ENCODE data around the gene GNB1L. TPM values are rescaled to one million over a fixed set of nuclear protein-coding genes. Genes with fewer than 3 reads are reported as not detected.

GNB1L gene
- total and polyA plus RNA-seq, 5 donors, result 2.1 to 4.9 (median 3.9) TPM

GRCh38 chr22:19753090-19753842, 101.4 kb downstream of the GNB1L start:
- 82% methylated on average over 10 of the region's 10 CpGs for whole genome bisulfite sequencing
- Histone ChIP-seq H3K27me3 (ENCODE audit: control insufficient read depth, insufficient read depth) (no peaks in the 10 kb centered on the region), H3K27ac (ENCODE audit: low read length) (no peak overlapping the region), H3K4me1 (ENCODE audit: control insufficient read depth, insufficient read depth, low read length) (peaks cover 4% of the 10 kb centered on the region), H3K9me3 (ENCODE audit: control insufficient read depth, low read length) (no peaks in the 10 kb centered on the region), H3K4me3 (ENCODE audit: low read length) (no peak overlapping the region)
- ATAC-seq, result no peak
- intact Hi-C loops (cut with DNase I), result no loop called here
- no peak for DNase-seq

GRCh38 chr22:19751497-19752245, 103.0 kb downstream of the GNB1L start:
- Histone ChIP-seq H3K9me3 (ENCODE audit: control insufficient read depth, low read length) (no peaks in the 10 kb centered on the region), H3K27me3 (ENCODE audit: control insufficient read depth, insufficient read depth) (no peaks in the 10 kb centered on the region), H3K4me1 (ENCODE audit: control insufficient read depth, insufficient read depth, low read length) (peaks cover 4% of the 10 kb centered on the region), H3K4me3 (ENCODE audit: low read length) (no peak overlapping the region), H3K27ac (ENCODE audit: low read length) (no peak overlapping the region)
- 89% methylated on average over 14 of the region's 14 CpGs for WGBS
- ATAC-seq, result no peak
- no peak for DNase-seq
- intact Hi-C loops (cut with DNase I), result no loop called here

GRCh38 chr22:19750507-19751490, 103.9 kb downstream of the GNB1L start:
- no peak for DNase-seq
- no peak for ATAC-seq
- no peak overlapping the region for H3K4me3 ChIP-seq (ENCODE audit: low read length)
- intact Hi-C loops (cut with DNase I), result no loop called here
- no peaks in the 10 kb centered on the region for H3K4me1 ChIP-seq (ENCODE audit: control insufficient read depth, insufficient read depth, low read length)
- no peaks in the 10 kb centered on the region for H3K27me3 ChIP-seq (ENCODE audit: control insufficient read depth, insufficient read depth)
- no peak overlapping the region for H3K27ac ChIP-seq (ENCODE audit: low read length)
- no peaks in the 10 kb centered on the region for H3K9me3 ChIP-seq (ENCODE audit: control insufficient read depth, low read length)
- WGBS, result 74% methylated on average over 27 of the region's 27 CpGs

GRCh38 chr22:19749876-19750275, 104.8 kb downstream of the GNB1L start:
- ATAC-seq (peak; percentile 23 to 40), DNase-seq (peak in 2 of 3 donors; percentile 37 to 71)
- intact Hi-C loops (cut with DNase I), result no loop called here
- H3K27me3 ChIP-seq (ENCODE audit: control insufficient read depth, insufficient read depth), result no peaks in the 10 kb centered on the region
- WGBS, result 70% methylated on average over 12 of the region's 12 CpGs
- no peak overlapping the region for H3K27ac ChIP-seq (ENCODE audit: low read length)
- H3K4me3 ChIP-seq (ENCODE audit: low read length), result no peak overlapping the region
- no peaks in the 10 kb centered on the region for H3K4me1 ChIP-seq (ENCODE audit: control insufficient read depth, insufficient read depth, low read length)
- H3K9me3 ChIP-seq (ENCODE audit: control insufficient read depth, low read length), result no peaks in the 10 kb centered on the region

- Histone ChIP-seq H3K9me3 (ENCODE audit: control insufficient read depth, low read length) (no peaks in the 10 kb centered on the region), H3K4me3 (ENCODE audit: low read length) (no peak overlapping the region), H3K27ac (ENCODE audit: low read length) (no peak overlapping the region), H3K27me3 (ENCODE audit: control insufficient read depth, insufficient read depth) (no peaks in the 10 kb centered on the region), H3K4me1 (ENCODE audit: control insufficient read depth, insufficient read depth, low read length) (no peaks in the 10 kb centered on the region)
- ATAC-seq (no peak), DNase-seq (no peak)
- intact Hi-C loops (cut with DNase I), result no loop called here
- WGBS, result 71% methylated on average over 15 of the region's 15 CpGs
Observed at GRCh38 chr22:19748991-19749664, 105.5 kb downstream of the GNB1L start.

GRCh38 chr22:19748139-19748538, 106.5 kb downstream of the GNB1L start:
- Histone ChIP-seq H3K4me3 (ENCODE audit: low read length) (no peak overlapping the region), H3K27ac (ENCODE audit: low read length) (no peak overlapping the region), H3K4me1 (ENCODE audit: control insufficient read depth, insufficient read depth, low read length) (no peaks in the 10 kb centered on the region), H3K9me3 (ENCODE audit: control insufficient read depth, low read length) (no peaks in the 10 kb centered on the region), H3K27me3 (ENCODE audit: control insufficient read depth, insufficient read depth) (no peaks in the 10 kb centered on the region)
- no peak for ATAC-seq
- intact Hi-C loops (cut with DNase I), result no loop called here
- 68% methylated on average over 4 of the region's 4 CpGs for WGBS
- no peak for DNase-seq

- 83% methylated on average over 12 of the region's 12 CpGs for WGBS
- DNase-seq (peak in 1 of 3 donors; percentile 43), ATAC-seq (no peak)
- Histone ChIP-seq H3K27ac (ENCODE audit: low read length) (no peak overlapping the region), H3K4me1 (ENCODE audit: control insufficient read depth, insufficient read depth, low read length) (no peaks in the 10 kb centered on the region), H3K4me3 (ENCODE audit: low read length) (no peak overlapping the region), H3K9me3 (ENCODE audit: control insufficient read depth, low read length) (no peaks in the 10 kb centered on the region), H3K27me3 (ENCODE audit: control insufficient read depth, insufficient read depth) (no peaks in the 10 kb centered on the region)
- intact Hi-C loops (cut with DNase I), result no loop called here
Observed at GRCh38 chr22:19747551-19747950, 107.1 kb downstream of the GNB1L start.

- no peaks in the 10 kb centered on the region for H3K9me3 ChIP-seq (ENCODE audit: control insufficient read depth, low read length)
- ATAC-seq (no peak), DNase-seq (no peak)
- no peaks in the 10 kb centered on the region for H3K27me3 ChIP-seq (ENCODE audit: control insufficient read depth, insufficient read depth)
- no peak overlapping the region for H3K4me3 ChIP-seq (ENCODE audit: low read length)
- WGBS, result 86% methylated on average over 13 of the region's 13 CpGs
- H3K4me1 ChIP-seq (ENCODE audit: control insufficient read depth, insufficient read depth, low read length), result no peaks in the 10 kb centered on the region
- H3K27ac ChIP-seq (ENCODE audit: low read length), result no peak overlapping the region
- intact Hi-C loops (cut with DNase I), result no loop called here
Observed at GRCh38 chr22:19746726-19747125, 107.9 kb downstream of the GNB1L start.

GRCh38 chr22:19745155-19746101, 109.2 kb downstream of the GNB1L start:
- no peaks in the 10 kb centered on the region for H3K27me3 ChIP-seq (ENCODE audit: control insufficient read depth, insufficient read depth)
- intact Hi-C loops (cut with DNase I), result no loop called here
- no peak overlapping the region for H3K4me3 ChIP-seq (ENCODE audit: low read length)
- DNase-seq, result peak; percentile 70 to 91 (median 91)
- H3K9me3 ChIP-seq (ENCODE audit: control insufficient read depth, low read length), result no peaks in the 10 kb centered on the region
- peak overlapping the region; percentile 24 for H3K27ac ChIP-seq (ENCODE audit: low read length)
- no peaks in the 10 kb centered on the region for H3K4me1 ChIP-seq (ENCODE audit: control insufficient read depth, insufficient read depth, low read length)
- 49% methylated on average over 24 of the region's 24 CpGs for WGBS
- peak; percentile 87 to 88 for ATAC-seq

Measured in right cardiac atrium (tissue), 5 donors.